Ramos (cell line): ENCODE results near the gene CAMKK2.
"Not testable (repeated sequence)": the region's sequence is repeated elsewhere in the genome, so short reads cannot be mapped to it uniquely, and the experiment has no call there.

Experiments
- in situ Hi-C: fragments of 300-500 bp; cut with MboI; formaldehyde crosslinking; loops from one replicate; pipeline ENCODE4 v1.14.3; 2022; ENCODE audit warnings: low sequenced_read_pairs; ENCODE audit not compliant: unreplicated experiment

CAMKK2 gene

GRCh38 chr12:121229826-121230537 lies 66.5 kb downstream of the CAMKK2 start:
- in situ Hi-C loops: not testable (repeated sequence)

DNA sequence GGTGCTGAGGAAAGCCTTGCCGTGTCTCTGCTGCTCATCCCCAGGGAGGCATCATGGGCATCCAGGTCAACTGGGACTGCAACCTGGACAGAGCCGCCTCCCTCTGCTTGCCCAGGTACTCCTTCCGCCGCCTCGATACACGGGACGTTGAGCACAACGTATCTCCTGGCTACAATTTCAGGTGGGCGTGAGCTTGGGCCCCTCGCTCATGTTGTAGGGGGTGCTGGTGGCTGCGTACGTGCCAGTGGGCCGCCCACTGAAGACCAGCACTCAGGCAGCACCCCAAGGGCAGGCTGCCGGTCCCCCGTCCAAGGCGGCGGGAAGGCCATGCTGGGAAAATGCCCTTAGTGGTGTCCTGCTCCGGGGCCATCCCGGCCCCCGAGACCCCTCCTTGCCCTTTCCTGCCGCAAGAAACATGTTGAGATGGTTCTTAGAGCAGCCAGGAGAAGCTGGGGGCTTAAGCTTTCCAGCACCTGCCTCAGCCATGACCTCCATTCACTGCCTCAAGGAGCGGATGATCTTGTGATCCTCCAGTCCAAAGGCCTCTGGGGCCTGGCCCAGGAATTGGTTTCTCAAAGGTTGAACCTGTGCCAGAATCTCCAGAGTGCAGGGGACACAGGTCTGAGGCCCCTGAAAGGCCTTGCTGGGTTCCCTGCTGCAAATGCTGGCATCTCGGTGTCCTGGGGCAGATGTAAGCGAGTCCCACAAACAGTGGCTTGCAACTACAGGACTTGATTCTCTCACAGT lies 67.4 kb downstream of the CAMKK2 start:
- in situ Hi-C loops: no loop called here

- in situ Hi-C loops: no loop called here
These were observed 69.2 kb downstream of the CAMKK2 start for GRCh38 chr12:121227294-121227693.

DNA sequence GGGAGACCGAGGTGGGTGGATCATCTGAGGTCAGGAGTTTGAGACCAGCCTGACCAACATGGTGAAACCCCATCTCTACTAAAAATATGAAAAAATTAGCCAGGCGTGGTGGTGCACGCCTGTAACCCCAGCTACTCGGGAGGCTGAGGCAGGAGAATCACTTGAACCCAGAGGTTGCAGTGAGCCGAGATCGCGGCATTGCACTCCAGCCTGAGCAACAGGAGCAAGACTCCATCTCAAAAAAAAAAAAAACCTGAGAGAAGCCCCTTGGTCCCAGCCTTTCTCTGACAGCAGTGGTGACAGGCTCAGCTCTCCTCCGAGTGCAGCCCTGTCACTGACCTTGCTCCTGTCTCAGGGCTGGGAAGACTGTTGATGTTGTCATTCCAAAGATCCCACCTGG lies 69.6 kb downstream of the CAMKK2 start:
- in situ Hi-C loops: not testable (repeated sequence)

GRCh38 chr12:121226399-121226798 lies 70.1 kb downstream of the CAMKK2 start:
- in situ Hi-C loops: no loop called here

DNA sequence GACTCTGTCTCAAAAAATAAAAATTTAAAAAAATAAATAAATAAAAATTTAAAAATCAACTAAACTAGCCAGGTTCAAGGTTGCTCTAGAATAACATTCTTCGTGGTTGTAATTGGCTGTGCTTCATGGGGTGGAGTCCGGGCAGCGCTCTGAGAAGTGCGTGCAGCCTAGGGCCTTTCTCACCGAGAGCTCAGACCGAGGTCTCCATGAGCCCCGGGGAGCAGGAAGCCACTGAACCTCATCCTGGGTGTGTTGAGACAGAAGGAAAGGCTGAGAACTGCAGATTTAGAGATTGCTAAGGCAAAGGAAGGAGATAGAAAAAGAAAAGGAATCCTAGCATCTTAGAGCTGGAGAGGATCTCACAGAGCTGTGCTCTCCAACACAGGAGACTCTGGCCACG lies 71.9 kb downstream of the CAMKK2 start:
- in situ Hi-C loops: no loop called here

- in situ Hi-C loops: no loop called here
These were observed 72.9 kb downstream of the CAMKK2 start for GRCh38 chr12:121223292-121224285.

DNA sequence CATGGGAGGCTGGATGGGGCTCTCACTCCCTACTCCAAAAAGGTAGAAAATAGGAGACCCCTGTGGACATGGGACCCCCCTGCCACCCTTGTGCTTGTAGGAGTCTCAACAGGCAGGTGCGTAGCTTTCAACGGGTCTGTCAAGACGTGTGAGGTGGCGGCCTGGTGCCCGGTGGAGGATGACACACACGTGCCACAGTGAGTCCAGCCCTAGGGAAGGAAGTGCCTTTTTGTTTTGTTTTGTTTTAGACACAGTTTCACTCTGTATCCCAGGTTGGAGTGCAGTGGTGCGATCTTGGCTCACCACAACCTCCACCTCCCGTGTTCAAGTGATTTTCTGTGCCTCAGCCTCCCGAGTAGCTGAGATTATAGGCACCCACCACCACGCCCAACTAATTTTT lies 73.7 kb downstream of the CAMKK2 start:
- in situ Hi-C loops: no loop called here

GRCh38 chr12:121219353-121219986 lies 77.0 kb downstream of the CAMKK2 start:
- in situ Hi-C loops: no loop called here

- in situ Hi-C loops: no loop called here
These were observed 77.7 kb downstream of the CAMKK2 start for GRCh38 chr12:121218588-121219352.

- in situ Hi-C loops: no loop called here
These were observed 78.7 kb downstream of the CAMKK2 start for GRCh38 chr12:121217761-121218160.

GRCh38 chr12:121217063-121217462 lies 79.4 kb downstream of the CAMKK2 start:
- in situ Hi-C loops: no loop called here

- in situ Hi-C loops: no loop called here
These were observed 80.4 kb downstream of the CAMKK2 start for GRCh38 chr12:121216102-121216501.

GRCh38 chr12:121214855-121215745 lies 81.4 kb downstream of the CAMKK2 start:
- in situ Hi-C loops: no loop called here

- in situ Hi-C loops: no loop called here
These were observed 82.2 kb downstream of the CAMKK2 start for GRCh38 chr12:121214166-121214777.

DNA sequence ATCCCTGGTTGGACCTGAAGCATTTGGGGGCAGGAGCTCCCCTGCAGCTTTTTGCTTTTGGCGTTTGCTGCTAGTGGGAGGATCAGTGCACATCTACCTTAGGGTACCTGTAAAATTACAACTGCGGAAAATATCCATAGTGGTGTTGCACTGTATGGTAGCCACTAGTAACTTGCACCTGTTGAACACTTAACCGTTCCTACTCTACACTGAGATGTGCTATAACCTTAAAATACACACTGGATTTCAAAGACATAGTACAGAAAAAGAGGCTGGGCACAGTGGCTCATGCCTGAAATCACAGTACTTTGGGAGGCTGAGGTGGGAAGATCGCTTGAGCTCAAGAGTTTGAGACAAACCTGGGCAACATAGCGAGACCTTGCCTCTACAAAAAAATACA lies 83.6 kb downstream of the CAMKK2 start:
- in situ Hi-C loops: no loop called here

GRCh38 chr12:121209624-121210572 lies 86.6 kb downstream of the CAMKK2 start, which contains the start of gene P2RX4:
Gene P2RX4, plus strand, starts transcription at chr12:121210129. Its CDS starts 36 bp downstream, at chr12:121210165.
- in situ Hi-C loops: no loop called here
